AG04450 (cell line): Measurements from ENCODE around the gene SIT1. TPM values are rescaled to one million over a fixed set of nuclear protein-coding genes. Genes with fewer than 3 reads are reported as not detected.
"Not testable (repeated sequence)": the region's sequence is repeated elsewhere in the genome, so short reads cannot be mapped to it uniquely, and the experiment has no call there.

Experiments used
- CTCF ChIA-PET: fragments of 300-600, 350-600 bp; formaldehyde crosslinking; extraction: SDS; loops from one replicate; lab custom pipeline; 2022; ENCODE audit warnings: antibody characterized with exemption, inconsistent platforms; lab: Charles Lee
- POLR2A ChIA-PET: fragments of 350-600 bp; formaldehyde crosslinking; extraction: SDS; loops from one replicate; lab custom pipeline; 2021; ENCODE audit warnings: antibody characterized with exemption, inconsistent platforms; lab: Yijun Ruan, JAX
- DNase-seq: peaks from one replicate; pipeline ENCODE4 v3.0.0-alpha.2; 2011; ENCODE audit warnings: low read depth, low spot score
- H3K27ac ChIP-seq: one replicate; pipeline ENCODE4 v1.5.1; 2012; ENCODE audit warnings: low read depth, low read length, control low read depth
- H3K27me3 ChIP-seq: one replicate; pipeline ENCODE4 v1.6.0; 2012; ENCODE audit warnings: low read length; ENCODE audit not compliant: control insufficient read depth, insufficient read depth
- H3K4me3 ChIP-seq: 2 replicates; pipeline ENCODE4 v1.5.1; 2011; ENCODE audit warnings: mild to moderate bottlenecking, low read depth, low read length, control low read depth
- H3K9me3 ChIP-seq: 2 replicates; pipeline ENCODE4 v1.5.1; 2012; ENCODE audit warnings: low read length; ENCODE audit not compliant: control insufficient read depth, insufficient read depth
- polyA plus RNA-seq: library from polyadenylated mRNA; depleted of rRNA; stranded (reverse); fragments of >200 nt; gene quantifications from 2 replicates; pipeline ENCODE4 v1.2.3, GENCODE V29; 2011
- TF ChIP-seq, protein P1 (sequence below): IDR thresholded peaks from 2 replicates; pipeline ENCODE4 v1.5.1; 2011; ENCODE audit warnings: low read depth, low read length, control low read depth, inconsistent platforms

The SIT1 gene
- polyA plus RNA-seq, 1 experiment: not detected

DNA sequence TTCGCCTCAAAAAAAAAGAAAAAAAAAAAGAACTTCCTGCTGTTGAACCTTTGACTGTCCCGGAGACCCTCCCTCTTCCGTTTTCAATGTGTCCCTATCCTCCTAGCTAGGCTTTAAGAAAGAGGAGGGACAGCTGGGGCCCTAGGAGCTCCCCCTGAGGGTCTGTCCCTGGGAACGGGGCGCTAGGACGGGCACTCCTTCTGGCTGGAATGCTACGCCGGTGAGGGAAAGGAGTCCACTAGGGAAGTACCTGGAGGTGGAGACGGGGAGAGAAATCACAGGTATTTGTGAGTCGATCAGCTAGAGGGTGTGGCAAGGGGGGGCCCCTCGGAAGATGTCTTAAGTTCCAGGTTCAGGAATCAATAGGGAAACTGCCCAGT lies 4.6 kb downstream of the SIT1 start:
- H3K4me3 ChIP-seq: peak overlapping the region; percentile 73
- H3K27me3 ChIP-seq: no peaks in the 10 kb centered on the region
- DNase-seq: no peak
- no peaks in the 10 kb centered on the region; the same call in 1 of the 2 replicates for H3K9me3 ChIP-seq
- ChIA-PET CTCF (interaction anchor here (1.0 to 4.7 kb wide), 10 partner anchors 10 to 165 kb away, joined by 3 to 18 read pairs (median 8); partner anchors contain the start of genes ARHGEF39, CCDC107, RMRP and TESK1), POLR2A (interaction anchor here (0.6 to 1.5 kb wide), 4 partner anchors 12 to 25 kb away, joined by 3 to 5 read pairs (median 4); partner anchors contain the start of genes CCDC107 and RMRP)
- TF ChIP-seq, protein P1, sequence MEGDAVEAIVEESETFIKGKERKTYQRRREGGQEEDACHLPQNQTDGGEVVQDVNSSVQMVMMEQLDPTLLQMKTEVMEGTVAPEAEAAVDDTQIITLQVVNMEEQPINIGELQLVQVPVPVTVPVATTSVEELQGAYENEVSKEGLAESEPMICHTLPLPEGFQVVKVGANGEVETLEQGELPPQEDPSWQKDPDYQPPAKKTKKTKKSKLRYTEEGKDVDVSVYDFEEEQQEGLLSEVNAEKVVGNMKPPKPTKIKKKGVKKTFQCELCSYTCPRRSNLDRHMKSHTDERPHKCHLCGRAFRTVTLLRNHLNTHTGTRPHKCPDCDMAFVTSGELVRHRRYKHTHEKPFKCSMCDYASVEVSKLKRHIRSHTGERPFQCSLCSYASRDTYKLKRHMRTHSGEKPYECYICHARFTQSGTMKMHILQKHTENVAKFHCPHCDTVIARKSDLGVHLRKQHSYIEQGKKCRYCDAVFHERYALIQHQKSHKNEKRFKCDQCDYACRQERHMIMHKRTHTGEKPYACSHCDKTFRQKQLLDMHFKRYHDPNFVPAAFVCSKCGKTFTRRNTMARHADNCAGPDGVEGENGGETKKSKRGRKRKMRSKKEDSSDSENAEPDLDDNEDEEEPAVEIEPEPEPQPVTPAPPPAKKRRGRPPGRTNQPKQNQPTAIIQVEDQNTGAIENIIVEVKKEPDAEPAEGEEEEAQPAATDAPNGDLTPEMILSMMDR: peak; percentile 27; the same call in 1 of the 2 replicates
- H3K27ac ChIP-seq: peak overlapping the region; percentile 11

DNA sequence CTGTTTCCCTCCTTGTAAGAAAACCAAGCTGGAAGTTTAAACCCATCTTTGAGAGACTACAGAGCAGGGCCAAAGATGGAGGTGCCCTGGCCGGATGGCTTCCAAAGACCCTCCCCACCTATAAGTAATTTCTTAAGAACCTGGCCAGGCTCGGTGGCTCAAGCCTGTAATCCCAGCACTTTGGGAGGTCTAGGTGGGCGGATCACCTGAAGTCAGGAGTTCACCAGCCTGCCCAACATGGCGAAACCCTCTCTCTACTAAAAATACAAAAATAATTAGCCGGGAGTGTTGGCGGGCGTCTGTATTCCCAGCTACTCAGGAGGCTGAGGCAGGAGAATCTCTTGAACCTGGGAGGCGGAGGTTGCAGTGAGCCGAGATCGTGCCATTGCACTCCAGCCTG lies 5.0 kb downstream of the SIT1 start:
- not testable (repeated sequence) for H3K9me3 ChIP-seq, DNase-seq, H3K27me3 ChIP-seq, H3K27ac ChIP-seq
- peak overlapping the region; percentile 73 for H3K4me3 ChIP-seq
- ChIA-PET POLR2A (interaction anchor here (0.6 to 1.5 kb wide), 3 partner anchors 12 to 21 kb away, joined by 4 to 5 read pairs (median 4); partner anchors contain the start of genes CCDC107 and RMRP), CTCF (interaction anchor here (0.6 to 4.7 kb wide), 6 partner anchors 10 to 405 kb away, joined by 4 to 18 read pairs (median 12); partner anchors contain the start of genes CCDC107, RMRP and TESK1)

DNA sequence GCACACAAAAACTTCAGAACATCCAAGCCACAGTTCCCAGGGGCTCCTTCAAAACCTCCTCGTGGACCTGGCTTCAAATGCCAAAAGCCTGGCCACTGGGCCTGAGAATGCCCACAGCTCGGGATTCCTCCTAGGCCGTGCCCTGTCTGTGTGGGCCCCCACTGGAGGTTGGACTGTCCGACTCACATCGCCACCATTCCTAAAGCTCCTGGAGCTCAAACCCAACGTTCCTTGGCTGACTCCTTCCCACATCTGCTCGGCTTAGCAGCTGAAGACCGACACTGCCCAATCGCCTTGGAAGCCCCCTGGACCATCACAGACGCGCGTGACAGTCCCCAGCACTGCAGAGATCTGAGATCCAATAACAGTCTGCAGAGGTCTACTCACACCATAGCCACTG lies 7.7 kb downstream of the SIT1 start:
- DNase-seq: no peak

DNA sequence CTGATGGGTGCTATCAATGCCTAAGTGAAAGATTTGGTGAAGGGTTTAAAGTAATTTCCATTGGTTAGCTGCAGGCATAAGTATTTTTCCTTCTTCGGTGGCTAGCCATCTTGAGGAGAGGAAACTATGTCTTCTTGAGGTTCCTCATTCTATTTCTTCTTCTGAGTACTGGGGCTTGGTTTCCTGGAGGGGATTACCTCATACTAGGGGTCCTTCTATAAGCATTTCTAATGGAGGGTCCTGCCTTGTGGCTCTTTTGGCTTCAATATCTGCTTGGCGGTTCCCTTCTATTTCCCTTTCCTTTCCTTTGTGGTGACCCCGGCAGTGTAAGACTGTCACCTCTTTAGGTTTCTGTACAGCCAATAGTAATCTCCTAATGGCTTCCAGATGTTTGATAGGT lies 9.3 kb downstream of the SIT1 start:
- DNase-seq, H3K4me3 ChIP-seq, H3K27ac ChIP-seq, H3K9me3 ChIP-seq, H3K27me3 ChIP-seq, POLR2A ChIA-PET, CTCF ChIA-PET: not testable (repeated sequence)

More for the DNA sequence above, 7.7 kb downstream of the SIT1 start:
- Histone ChIP-seq H3K4me3 (no peak overlapping the region), H3K27ac (no peak overlapping the region), H3K27me3 (no peaks in the 10 kb centered on the region), H3K9me3 (no peaks in the 10 kb centered on the region)
- CTCF ChIA-PET: no interaction called here
- TF ChIP-seq, protein P1: no peak
- POLR2A ChIA-PET: no interaction called here

DNA sequence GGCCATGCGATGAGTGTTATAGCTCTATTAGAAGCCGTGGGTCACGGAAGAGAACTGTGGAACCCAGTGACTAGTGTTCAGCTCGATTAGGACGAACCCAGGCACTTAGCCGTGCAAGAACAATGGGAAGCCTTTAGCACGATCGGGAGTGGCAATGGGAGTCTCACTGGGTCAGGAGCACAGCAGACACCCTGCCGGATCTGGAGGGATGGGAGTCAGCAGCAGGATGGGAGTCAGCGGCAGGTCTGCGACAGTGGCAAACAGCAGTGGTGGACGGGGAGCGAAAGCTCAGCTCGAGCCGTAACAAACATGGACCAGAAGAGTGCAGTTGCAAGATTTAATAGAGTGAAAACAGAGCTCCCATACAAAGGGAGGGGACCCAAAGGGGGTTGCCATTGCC lies 10.3 kb downstream of the SIT1 start:
- CTCF ChIA-PET, POLR2A ChIA-PET, H3K9me3 ChIP-seq, H3K4me3 ChIP-seq, DNase-seq, H3K27ac ChIP-seq, H3K27me3 ChIP-seq: not testable (repeated sequence)

DNA sequence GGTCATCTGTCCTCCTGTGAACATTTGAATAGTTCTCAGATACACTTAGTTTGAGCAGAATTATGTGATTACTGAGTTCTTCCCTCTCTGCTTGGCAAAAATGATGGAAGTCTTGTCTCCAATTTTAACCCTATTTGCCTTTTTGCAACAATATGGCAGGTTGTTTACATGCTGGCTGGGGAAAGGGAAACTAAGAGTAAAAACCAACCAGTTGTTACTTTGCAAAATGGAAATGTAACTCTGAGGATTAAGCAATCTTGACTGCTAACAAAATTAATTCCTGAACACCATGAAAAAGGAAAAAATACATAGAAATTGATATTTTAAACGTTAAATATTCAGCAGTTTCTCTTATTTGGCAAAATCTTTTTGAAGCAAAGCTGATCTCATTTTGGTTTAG lies 11.1 kb downstream of the SIT1 start:
- H3K27me3 ChIP-seq: no peaks in the 10 kb centered on the region
- no peak overlapping the region for H3K4me3 ChIP-seq
- no peak for DNase-seq
- CTCF ChIA-PET: interaction anchor here (1.0 to 1.1 kb wide), 2 partner anchors 18 to 36 kb away, joined by 3 read pairs; partner anchors contain the start of genes CCDC107 and RMRP
- POLR2A ChIA-PET: interaction anchor here (0.7 kb wide), 1 partner anchor 806 kb away, joined by 3 read pairs; no protein-coding TSS in a partner anchor
- H3K9me3 ChIP-seq: no peaks in the 10 kb centered on the region
- no peak overlapping the region for H3K27ac ChIP-seq
- TF ChIP-seq, protein P1: no peak

DNA sequence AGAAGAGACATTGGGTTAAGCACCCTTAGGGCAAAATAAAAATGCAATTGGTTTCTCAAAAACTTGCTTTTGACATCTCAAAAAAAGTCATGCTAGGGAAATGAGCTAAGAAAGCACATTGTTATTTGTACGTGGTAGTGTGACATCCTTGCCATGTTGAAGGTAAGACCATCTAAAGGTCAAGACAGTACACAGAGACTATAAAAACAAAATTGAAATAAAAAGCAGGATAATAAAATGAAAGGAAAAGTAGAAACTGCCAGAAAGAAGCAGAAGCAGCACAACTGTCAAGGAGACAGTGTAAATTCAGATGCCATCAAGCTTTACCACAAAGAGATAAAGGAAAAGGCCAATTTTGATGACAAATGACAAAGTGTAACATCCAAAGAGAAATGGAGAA lies 11.5 kb downstream of the SIT1 start:
- H3K9me3 ChIP-seq, DNase-seq, H3K27ac ChIP-seq, H3K27me3 ChIP-seq, H3K4me3 ChIP-seq: not testable (repeated sequence)
- CTCF ChIA-PET: interaction anchor here (1.0 to 1.1 kb wide), 2 partner anchors 19 to 36 kb away, joined by 3 read pairs; partner anchors contain the start of genes CCDC107 and RMRP
- POLR2A ChIA-PET: interaction anchor here (0.7 kb wide), 1 partner anchor 806 kb away, joined by 3 read pairs; no protein-coding TSS in a partner anchor

DNA sequence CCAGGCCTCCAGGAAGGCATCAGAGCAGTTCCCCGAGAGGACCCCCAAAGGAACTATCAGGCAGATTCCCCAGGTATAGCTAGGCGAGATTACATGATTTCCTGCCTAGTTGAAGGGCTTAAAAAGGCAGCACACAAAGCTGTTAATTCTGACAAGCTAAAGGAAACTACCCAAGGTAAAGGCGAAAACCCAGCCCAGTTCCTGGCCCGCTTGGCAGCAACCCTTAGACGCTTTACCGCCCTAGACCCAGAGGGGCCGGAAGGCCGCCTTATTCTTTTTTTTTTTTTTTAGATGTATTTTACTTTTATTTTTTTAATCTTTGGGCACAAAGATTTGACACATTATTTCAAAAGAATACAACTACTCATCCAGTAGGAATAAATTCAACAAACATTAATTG lies 12.0 kb downstream of the SIT1 start:
- H3K27me3 ChIP-seq, H3K27ac ChIP-seq, DNase-seq, H3K4me3 ChIP-seq, H3K9me3 ChIP-seq: not testable (repeated sequence)
- CTCF ChIA-PET: interaction anchor here (1.0 kb wide), 1 partner anchor 35 kb away, joined by 3 read pairs; no protein-coding TSS in a partner anchor
- POLR2A ChIA-PET: interaction anchor here (0.7 kb wide), 1 partner anchor 807 kb away, joined by 3 read pairs; no protein-coding TSS in a partner anchor

DNA sequence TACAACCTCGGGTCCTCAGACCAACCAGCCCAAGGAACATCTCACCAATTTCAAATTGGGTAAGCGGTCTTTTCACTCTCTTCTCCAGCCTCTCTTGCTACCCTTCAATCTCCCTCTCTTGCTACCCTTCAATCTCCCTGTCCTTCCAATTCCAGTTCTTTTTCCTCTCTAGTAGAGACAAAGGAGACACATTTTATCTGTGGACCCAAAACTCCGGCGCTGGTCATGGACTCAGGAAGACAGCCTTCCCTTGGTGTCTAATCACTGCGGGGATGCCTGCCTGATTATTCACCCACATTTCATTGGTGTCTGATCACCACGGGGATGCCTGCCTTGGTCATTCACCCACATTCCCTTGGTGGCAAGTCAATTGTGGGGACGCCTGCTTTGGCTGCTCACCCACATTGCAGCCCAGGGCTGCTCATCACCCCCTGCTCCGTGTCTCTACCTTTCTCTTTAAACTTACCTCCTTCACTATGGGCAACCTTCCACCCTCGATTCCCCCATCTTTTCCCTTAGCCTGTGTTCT lies 13.2 kb downstream of the SIT1 start:
- H3K27ac ChIP-seq, H3K9me3 ChIP-seq, H3K4me3 ChIP-seq, POLR2A ChIA-PET, CTCF ChIA-PET, H3K27me3 ChIP-seq, DNase-seq: not testable (repeated sequence)
